Measurements from ENCODE around the gene ZDHHC21.

- TF ChIP-seq CTCF (conservative IDR thresholded peaks at IDR 0.05 in 1 of 2, IDR thresholded peaks at IDR 0.05 in 1 of 2; ENCODE audit: extremely low read depth in 1 of 2, insufficient read depth in 1 of 2, low read depth in 1 of 2, low read length in 2 of 2) (no peak), EZH2 (IDR thresholded peaks at IDR 0.05; ENCODE audit: borderline replicate concordance, low read length) (no peak)
Measured at GRCh38 chr9:14677872-14678271, 15.4 kb downstream of the ZDHHC21 start.

Data from mammary epithelial cell (primary cell).